HepG2 (cell line): ENCODE data around the gene GPR17. TPM values are rescaled to one million over a fixed set of nuclear protein-coding genes. Genes with fewer than 3 reads are reported as not detected.

Experiments used
- ATAC-seq: fragments of 200-7000 bp; cut with Tn5 transposase; 3 replicates; pipeline ENCODE4 v1.9.1; 2020; ENCODE audit warnings: mild to moderate bottlenecking, moderate library complexity
- Bru-seq: library from RNA; stranded (reverse); fragments of 400-500 nt; gene quantifications from one replicate; lab custom pipeline; 2021; lab: Mats Ljungman, UMichigan
- BruChase-seq, 2 experiments: library from RNA; stranded (reverse); fragments of 400-500 nt; gene quantifications; one replicate each; lab custom pipeline; 2021; lab: Mats Ljungman, UMichigan
- BruUV-seq: library from RNA; stranded (reverse); fragments of 400-500 nt; replicated peaks from 2 replicates; lab custom pipeline; 2021; lab: Mats Ljungman, UMichigan
- CTCF ChIA-PET: fragments of 300-600 bp; formaldehyde crosslinking; extraction: SDS; loops from one replicate; lab custom pipeline; 2021; ENCODE audit warnings: low total read pairs, inconsistent platforms, low intra/inter-chr PET ratio; lab: Yijun Ruan, JAX
- POLR2A ChIA-PET: fragments of 350-600 bp; sonication (Branson Sonifier 250); formaldehyde crosslinking; loops from one replicate; lab custom pipeline; 2020; ENCODE audit warnings: antibody characterized with exemption, inconsistent platforms; lab: Yijun Ruan, JAX
- DNase-seq: peaks from one replicate; pipeline ENCODE4 v3.0.0-alpha.2; 2015; ENCODE audit warnings: low spot score
- FAIRE-seq: peaks from 3 replicates; lab custom pipeline; 2011; peaks lifted over from hg19 to GRCh38; lab: Jason Lieb, UNC
- H2AFZ ChIP-seq: one replicate; pipeline ENCODE4 v1.6.1; 2011; ENCODE audit warnings: low read length, inconsistent platforms
- H3K27ac ChIP-seq: fragments of 300-600 bp; 3 replicates; pipeline ENCODE4 v1.8.0; 2011; ENCODE audit warnings: mixed run types, mild to moderate bottlenecking, mixed read lengths, low read length, inconsistent platforms; ENCODE audit not compliant: insufficient read depth; ENCODE audit errors: extremely low read length
- H3K27me3 ChIP-seq, 2 experiments: fragments of 200-600 bp in 1 of 2; 2 replicates in 1 of 2; 3 replicates in 1 of 2; pipeline versions ENCODE4 v1.6.0 to v1.8.0; 2011; ENCODE audit warnings: low read length in 2 of 2, mild to moderate bottlenecking in 2 of 2, moderate library complexity in 2 of 2, inconsistent platforms in 1 of 2; ENCODE audit not compliant: insufficient read depth in 2 of 2, control insufficient read depth in 1 of 2
- H3K36me3 ChIP-seq, 2 experiments: fragments of 200-600 bp in 1 of 2; replicated peaks in 1 of 2; 2 replicates in 1 of 2; 3 replicates in 1 of 2; pipeline versions ENCODE4 v1.5.1 to v1.8.0; 2011; ENCODE audit warnings: low read length in 2 of 2, inconsistent platforms in 1 of 2; ENCODE audit not compliant: insufficient read depth in 2 of 2, control insufficient read depth in 1 of 2
- H3K4me1 ChIP-seq: 2 replicates; pipeline ENCODE4 v1.5.1; 2012; ENCODE audit warnings: low read length, inconsistent platforms; ENCODE audit not compliant: insufficient read depth
- H3K4me2 ChIP-seq: 2 replicates; pipeline ENCODE4 v1.6.0; 2011; ENCODE audit warnings: low read depth, low read length, inconsistent platforms
- H3K4me3 ChIP-seq, 3 experiments: fragments of 200-600 bp in 1 of 3; sonication (generic), shearing (Covaris generic) in 1 of 3; replicated peaks in 1 of 3; 2 replicates each; pipeline ENCODE4 v1.5.1; 2011 to 2016; ENCODE audit warnings: low read length in 3 of 3, inconsistent platforms in 2 of 3, low read depth in 2 of 3, mild to moderate bottlenecking in 2 of 3, control low read depth in 1 of 3, mixed read lengths in 1 of 3; ENCODE audit not compliant: insufficient read depth in 1 of 3
- H3K79me2 ChIP-seq: one replicate; pipeline ENCODE4 v1.6.1; 2011; ENCODE audit warnings: low read length, inconsistent platforms; ENCODE audit not compliant: insufficient read depth
- H3K9ac ChIP-seq: 2 replicates; pipeline ENCODE4 v1.6.0; 2011; ENCODE audit warnings: mild to moderate bottlenecking, low read depth, low read length, inconsistent platforms; ENCODE audit not compliant: insufficient read depth
- H3K9me3 ChIP-seq: 2 replicates; pipeline ENCODE4 v1.5.1; 2012; ENCODE audit warnings: mild to moderate bottlenecking, low read length
- H4K20me1 ChIP-seq: 2 replicates; pipeline ENCODE4 v1.6.0; 2011; ENCODE audit warnings: inconsistent platforms, mild to moderate bottlenecking, low read length, moderate library complexity; ENCODE audit not compliant: insufficient read depth
- PAF1 ChIP-seq: IDR thresholded peaks from 2 replicates; pipeline ENCODE4 v1.6.1; 2016; ENCODE audit warnings: missing genetic modification reagents, missing compliant biosample characterization
- SRSF1 ChIP-seq: fragments of 200-400 bp; formaldehyde crosslinking; optimal IDR thresholded peaks from 2 replicates; pipeline ENCODE3; 2017; ENCODE audit warnings: mild to moderate bottlenecking, low read depth, low read length, moderate library complexity
- ZNF549 ChIP-seq: sonication (generic); formaldehyde crosslinking; IDR thresholded peaks from 2 replicates; pipeline ENCODE4 v1.5.0; 2020; ENCODE audit warnings: missing genetic modification reagents
- WGBS: methylation state at CpG from one replicate; pipeline ENCODE4 v1.1.6; 2017; ENCODE audit warnings: low lambda C conversion rate; 5-methylcytosine and 5-hydroxymethylcytosine counted together
- in situ Hi-C: cut with HindIII; loops from 2 replicates; pipeline ENCODE4 v1.10.0; 2017; ENCODE audit warnings: low pct_unique_long_range_greater_than_20kb; ENCODE audit not compliant: extremely low pct_ligation_motif_present
- intact Hi-C: fragments of 100-400 bp; cut with micrococcal nuclease; formaldehyde crosslinking; loops from one replicate; pipeline ENCODE4 v1.10.0; 2022; ENCODE audit not compliant: unreplicated experiment
- long read RNA-seq, 2 experiments: library from RNA in 1 of 2; library from polyadenylated mRNA in 1 of 2; stranded (forward) in 1 of 2; unstranded in 1 of 2; transcript quantifications; one replicate each; pipeline ENCODE4 v2.0.0, GENCODE V29; 2019 to 2022
- polyA minus RNA-seq, 3 experiments: library from RNA; depleted of rRNA, polyadenylated mRNA; stranded (reverse); fragments of >200 nt; gene quantifications; 2 replicates each; pipeline ENCODE4 v1.2.3, GENCODE V29; 2011; ENCODE audit warnings: low replicate concordance in 1 of 3
- polyA plus RNA-seq, 8 experiments: library from polyadenylated mRNA; depleted of rRNA in 3 of 8; stranded (reverse) in 7 of 8; unstranded in 1 of 8; fragments of >200 nt; fragmentation: Illumina TruSeq in 4 of 8; extraction: Trizol in 4 of 8; gene quantifications; 2 replicates each; pipeline versions ENCODE4 v1.2.1 to v1.2.3, GENCODE V29; 2011 to 2016; ENCODE audit warnings: low read depth in 4 of 8, missing spikeins in 1 of 8, mixed read lengths in 1 of 8; ENCODE audit not compliant: insufficient read depth in 1 of 8
- total RNA-seq, 5 experiments: library from RNA; depleted of rRNA; stranded (reverse); fragments of >200 nt; fragmentation: Illumina TruSeq; extraction: Trizol; gene quantifications; 2 replicates each; pipeline ENCODE4 v1.2.3, GENCODE V29; 2016; ENCODE audit warnings: low read depth in 1 of 5
- TF ChIP-seq, protein P1 (sequence below): sonication (generic); formaldehyde crosslinking; IDR thresholded peaks from 2 replicates; pipeline ENCODE4 v1.8.0; 2023; ENCODE audit warnings: mild to moderate bottlenecking, missing genetic modification reagents
- TF ChIP-seq, protein P2 (sequence below): sonication (generic); formaldehyde crosslinking; IDR thresholded peaks from 2 replicates; pipeline ENCODE4 v1.4.0; 2020; ENCODE audit warnings: missing genetic modification reagents, borderline replicate concordance
- TF ChIP-seq, protein P3 (sequence below): sonication (generic); formaldehyde crosslinking; IDR thresholded peaks from 2 replicates; pipeline ENCODE4 v1.4.0; 2020; ENCODE audit warnings: mild to moderate bottlenecking, missing genetic modification reagents
- TF ChIP-seq, protein P4 (sequence below): sonication (generic); formaldehyde crosslinking; IDR thresholded peaks from 2 replicates; pipeline ENCODE4 v1.4.0; 2020; ENCODE audit warnings: missing genetic modification reagents

Gene GPR17, protein sequence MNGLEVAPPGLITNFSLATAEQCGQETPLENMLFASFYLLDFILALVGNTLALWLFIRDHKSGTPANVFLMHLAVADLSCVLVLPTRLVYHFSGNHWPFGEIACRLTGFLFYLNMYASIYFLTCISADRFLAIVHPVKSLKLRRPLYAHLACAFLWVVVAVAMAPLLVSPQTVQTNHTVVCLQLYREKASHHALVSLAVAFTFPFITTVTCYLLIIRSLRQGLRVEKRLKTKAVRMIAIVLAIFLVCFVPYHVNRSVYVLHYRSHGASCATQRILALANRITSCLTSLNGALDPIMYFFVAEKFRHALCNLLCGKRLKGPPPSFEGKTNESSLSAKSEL
- total RNA-seq (2016; rRNA removed; fragmentation: Illumina TruSeq; extraction: Trizol) (not detected in 2 replicates), polyA plus RNA-seq (2011; rRNA removed) (not detected in 2 replicates), polyA minus RNA-seq (2011; rRNA and poly(A)+ RNA removed; ENCODE audit: low replicate concordance) (0.08 TPM in 1 of 2 replicates, not detected in the other), Bru-seq, nascent RNA (not detected), BruChase-seq, experiment 1, labeled RNA remaining after a 6-hour chase (not detected), BruChase-seq, experiment 2, labeled RNA remaining after a 2-hour chase (not detected)
- not detected in 2 replicates for total RNA-seq (2016; cell fraction: cytosol; rRNA removed; fragmentation: Illumina TruSeq; extraction: Trizol; ENCODE audit: low read depth)
- not detected in 2 replicates for total RNA-seq (2016; cell fraction: insoluble cytoplasmic fraction; rRNA removed; fragmentation: Illumina TruSeq; extraction: Trizol)
- total RNA-seq (2016; cell fraction: membrane; rRNA removed; fragmentation: Illumina TruSeq; extraction: Trizol) = not detected in 2 replicates
- not detected in 2 replicates for total RNA-seq (2016; cell fraction: nucleus; rRNA removed; fragmentation: Illumina TruSeq; extraction: Trizol)
- not detected in 2 replicates for polyA plus RNA-seq (2011; cell fraction: cytosol; rRNA removed)
- not detected in 2 replicates for polyA plus RNA-seq (2011; cell fraction: nucleus; rRNA removed)
- polyA plus RNA-seq (2012) = not detected in 2 replicates
- not detected in 2 replicates for polyA plus RNA-seq (2016; cell fraction: cytosol; fragmentation: Illumina TruSeq; extraction: Trizol; ENCODE audit: low read depth)
- polyA plus RNA-seq (2016; cell fraction: insoluble cytoplasmic fraction; fragmentation: Illumina TruSeq; extraction: Trizol; ENCODE audit: low read depth) = not detected in 2 replicates
- polyA plus RNA-seq (2016; cell fraction: membrane; fragmentation: Illumina TruSeq; extraction: Trizol; ENCODE audit: low read depth) = not detected in 2 replicates
- polyA plus RNA-seq (2016; cell fraction: nucleus; fragmentation: Illumina TruSeq; extraction: Trizol; ENCODE audit: insufficient read depth, low read depth) = not detected in 2 replicates
- polyA minus RNA-seq (2011; cell fraction: cytosol; rRNA and poly(A)+ RNA removed) = not detected in 2 replicates
- polyA minus RNA-seq (2011; cell fraction: nucleus; rRNA and poly(A)+ RNA removed) = not detected in 2 replicates
- long read RNA-seq, experiment 1 = 0 reads
- long read RNA-seq, experiment 2 = 0 reads

DNA sequence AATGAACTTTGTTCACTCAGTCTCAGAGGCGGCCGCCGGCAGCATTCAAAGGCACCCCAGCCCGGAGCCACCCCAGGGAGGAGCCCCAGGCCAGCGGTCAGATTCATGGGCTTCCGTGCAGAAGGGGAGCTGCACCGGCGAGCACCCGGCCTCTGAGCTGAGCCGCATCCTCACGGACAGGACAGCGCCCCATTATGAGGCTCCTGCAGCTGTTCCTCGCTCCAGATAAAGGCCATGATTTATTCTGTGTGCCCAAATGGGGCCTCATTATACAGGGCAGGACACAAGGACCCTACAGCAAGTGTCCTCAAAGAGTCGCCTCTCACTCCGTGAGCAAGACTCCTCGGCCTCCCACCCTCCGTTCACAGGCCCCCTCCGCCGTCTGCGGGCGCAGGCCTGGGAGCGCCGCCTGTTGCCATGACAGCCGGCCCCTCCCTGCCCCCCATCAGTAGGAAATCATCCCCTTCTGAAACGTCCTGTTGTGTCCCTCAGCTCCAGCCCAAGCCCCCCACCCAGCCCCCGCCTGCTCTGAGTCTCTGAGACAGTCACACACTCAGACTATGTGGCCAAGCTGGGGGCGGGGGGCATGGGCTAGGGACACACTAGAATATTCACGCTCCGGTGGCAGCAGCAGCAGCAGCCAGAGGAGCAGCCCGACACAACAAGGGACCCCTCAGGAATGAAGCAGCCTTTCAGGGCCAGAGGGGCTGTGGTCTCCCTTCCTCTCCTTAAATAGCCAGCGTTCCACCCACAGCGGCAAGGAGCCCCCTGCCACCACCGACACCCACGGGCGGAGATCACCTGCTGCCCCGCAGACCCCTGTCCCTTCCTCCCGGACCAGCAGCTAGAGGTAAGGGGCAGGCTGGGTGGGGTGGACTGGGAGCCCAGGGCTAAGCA is at the start of gene GPR17:
Gene GPR17, plus strand, starts transcription at position 759 of the 897 bp plus-strand sequence. CDS start 4,583 bp downstream, outside the sequence.
- Histone ChIP-seq H4K20me1 (no peaks in the 10 kb centered on the region), H3K9ac (no peak within 1 kb of the TSS), H3K4me2 (peak within 1 kb of the TSS; percentile 70), H3K27ac (no peak within 1 kb of the TSS), H3K27me3 (peaks cover 4 to 48% of the 10 kb centered on the region in 2 experiments), H3K9me3 (no peaks in the 10 kb centered on the region), H3K4me3 (peak within 1 kb of the TSS; percentile 1 to 55 (median 27); a peak in 4 of 6 replicates), H2AFZ (peak within 1 kb of the TSS; percentile 39), H3K4me1 (peaks cover 70% of the 10 kb centered on the region), H3K36me3 (no peaks in the 10 kb centered on the region), H3K79me2 (no peaks in the 10 kb centered on the region)
- ChIA-PET CTCF (no interaction called here), POLR2A (no interaction called here)
- in situ Hi-C loops (no loop called here), intact Hi-C loops (loop anchor here (10.0 kb wide), 1 partner anchor 111 kb away; the partner anchor contains the start of gene MYO7B)
- 41% methylated on average over 22 of the region's 37 CpGs for WGBS
- FAIRE-seq (no peak), ATAC-seq (peak; percentile 44), DNase-seq (peak; percentile 59)
- no TSS peak for BruUV-seq
- TF ChIP-seq, protein P1, sequence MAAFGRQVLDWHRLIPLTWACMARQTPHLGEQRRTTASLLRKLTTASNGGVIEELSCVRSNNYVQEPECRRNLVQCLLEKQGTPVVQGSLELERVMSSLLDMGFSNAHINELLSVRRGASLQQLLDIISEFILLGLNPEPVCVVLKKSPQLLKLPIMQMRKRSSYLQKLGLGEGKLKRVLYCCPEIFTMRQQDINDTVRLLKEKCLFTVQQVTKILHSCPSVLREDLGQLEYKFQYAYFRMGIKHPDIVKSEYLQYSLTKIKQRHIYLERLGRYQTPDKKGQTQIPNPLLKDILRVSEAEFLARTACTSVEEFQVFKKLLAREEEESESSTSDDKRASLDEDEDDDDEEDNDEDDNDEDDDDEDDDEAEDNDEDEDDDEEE (CRISPR knock-in tag) = peak; percentile 26; the same call in 1 of the 2 replicates
- TF ChIP-seq, protein P2, sequence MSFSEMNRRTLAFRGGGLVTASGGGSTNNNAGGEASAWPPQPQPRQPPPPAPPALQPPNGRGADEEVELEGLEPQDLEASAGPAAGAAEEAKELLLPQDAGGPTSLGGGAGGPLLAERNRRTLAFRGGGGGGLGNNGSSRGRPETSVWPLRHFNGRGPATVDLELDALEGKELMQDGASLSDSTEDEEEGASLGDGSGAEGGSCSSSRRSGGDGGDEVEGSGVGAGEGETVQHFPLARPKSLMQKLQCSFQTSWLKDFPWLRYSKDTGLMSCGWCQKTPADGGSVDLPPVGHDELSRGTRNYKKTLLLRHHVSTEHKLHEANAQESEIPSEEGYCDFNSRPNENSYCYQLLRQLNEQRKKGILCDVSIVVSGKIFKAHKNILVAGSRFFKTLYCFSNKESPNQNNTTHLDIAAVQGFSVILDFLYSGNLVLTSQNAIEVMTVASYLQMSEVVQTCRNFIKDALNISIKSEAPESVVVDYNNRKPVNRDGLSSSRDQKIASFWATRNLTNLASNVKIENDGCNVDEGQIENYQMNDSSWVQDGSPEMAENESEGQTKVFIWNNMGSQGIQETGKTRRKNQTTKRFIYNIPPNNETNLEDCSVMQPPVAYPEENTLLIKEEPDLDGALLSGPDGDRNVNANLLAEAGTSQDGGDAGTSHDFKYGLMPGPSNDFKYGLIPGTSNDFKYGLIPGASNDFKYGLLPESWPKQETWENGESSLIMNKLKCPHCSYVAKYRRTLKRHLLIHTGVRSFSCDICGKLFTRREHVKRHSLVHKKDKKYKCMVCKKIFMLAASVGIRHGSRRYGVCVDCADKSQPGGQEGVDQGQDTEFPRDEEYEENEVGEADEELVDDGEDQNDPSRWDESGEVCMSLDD (CRISPR knock-in tag) = peak; percentile 48; the same call in 1 of the 2 replicates
- TF ChIP-seq, protein P3, sequence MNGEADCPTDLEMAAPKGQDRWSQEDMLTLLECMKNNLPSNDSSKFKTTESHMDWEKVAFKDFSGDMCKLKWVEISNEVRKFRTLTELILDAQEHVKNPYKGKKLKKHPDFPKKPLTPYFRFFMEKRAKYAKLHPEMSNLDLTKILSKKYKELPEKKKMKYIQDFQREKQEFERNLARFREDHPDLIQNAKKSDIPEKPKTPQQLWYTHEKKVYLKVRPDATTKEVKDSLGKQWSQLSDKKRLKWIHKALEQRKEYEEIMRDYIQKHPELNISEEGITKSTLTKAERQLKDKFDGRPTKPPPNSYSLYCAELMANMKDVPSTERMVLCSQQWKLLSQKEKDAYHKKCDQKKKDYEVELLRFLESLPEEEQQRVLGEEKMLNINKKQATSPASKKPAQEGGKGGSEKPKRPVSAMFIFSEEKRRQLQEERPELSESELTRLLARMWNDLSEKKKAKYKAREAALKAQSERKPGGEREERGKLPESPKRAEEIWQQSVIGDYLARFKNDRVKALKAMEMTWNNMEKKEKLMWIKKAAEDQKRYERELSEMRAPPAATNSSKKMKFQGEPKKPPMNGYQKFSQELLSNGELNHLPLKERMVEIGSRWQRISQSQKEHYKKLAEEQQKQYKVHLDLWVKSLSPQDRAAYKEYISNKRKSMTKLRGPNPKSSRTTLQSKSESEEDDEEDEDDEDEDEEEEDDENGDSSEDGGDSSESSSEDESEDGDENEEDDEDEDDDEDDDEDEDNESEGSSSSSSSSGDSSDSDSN (CRISPR knock-in tag) = peak; percentile 73; the same call in 1 of the 2 replicates
- no peak for TF ChIP-seq PAF1 (CRISPR knock-in tag)
- no peak for TF ChIP-seq ZNF549 (CRISPR knock-in tag)
- TF ChIP-seq, protein P4, sequence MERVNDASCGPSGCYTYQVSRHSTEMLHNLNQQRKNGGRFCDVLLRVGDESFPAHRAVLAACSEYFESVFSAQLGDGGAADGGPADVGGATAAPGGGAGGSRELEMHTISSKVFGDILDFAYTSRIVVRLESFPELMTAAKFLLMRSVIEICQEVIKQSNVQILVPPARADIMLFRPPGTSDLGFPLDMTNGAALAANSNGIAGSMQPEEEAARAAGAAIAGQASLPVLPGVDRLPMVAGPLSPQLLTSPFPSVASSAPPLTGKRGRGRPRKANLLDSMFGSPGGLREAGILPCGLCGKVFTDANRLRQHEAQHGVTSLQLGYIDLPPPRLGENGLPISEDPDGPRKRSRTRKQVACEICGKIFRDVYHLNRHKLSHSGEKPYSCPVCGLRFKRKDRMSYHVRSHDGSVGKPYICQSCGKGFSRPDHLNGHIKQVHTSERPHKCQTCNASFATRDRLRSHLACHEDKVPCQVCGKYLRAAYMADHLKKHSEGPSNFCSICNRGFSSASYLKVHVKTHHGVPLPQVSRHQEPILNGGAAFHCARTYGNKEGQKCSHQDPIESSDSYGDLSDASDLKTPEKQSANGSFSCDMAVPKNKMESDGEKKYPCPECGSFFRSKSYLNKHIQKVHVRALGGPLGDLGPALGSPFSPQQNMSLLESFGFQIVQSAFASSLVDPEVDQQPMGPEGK = peak; percentile 31; the same call in 1 of the 2 replicates
- TF ChIP-seq SRSF1 = peak; percentile 25
